Right lung (tissue), 5 donors: ENCODE data around the gene GPR173. TPM values are rescaled to one million over a fixed set of nuclear protein-coding genes. Genes with fewer than 3 reads are reported as not detected.

ENCODE experiments used
- DNase-seq, 2 donors: peaks; one replicate each; pipeline ENCODE4 v3.0.0-alpha.2; 2013
- polyA plus RNA-seq, 5 donors: library from polyadenylated mRNA; unstranded; fragments of 120-200 nt; gene quantifications; one replicate each; pipeline versions ENCODE4 v1.2.1 to v1.2.3, GENCODE V29; 2013; ENCODE audit warnings: inconsistent platforms in 1 of 5, low replicate concordance in 1 of 5; ENCODE audit not compliant: insufficient read length in 5 of 5, insufficient read depth in 1 of 5

Gene GPR173
- polyA plus RNA-seq, 5 donors = 11.9 to 18.1 (median 15.9) TPM

- DNase-seq = no peak
Observed at GRCh38 chrX:53065104-53065503, 16.5 kb downstream of the GPR173 start.

- DNase-seq = no peak
Observed at GRCh38 chrX:53071064-53071463, 22.5 kb downstream of the GPR173 start.

GRCh38 chrX:53071604-53072417, 23.2 kb downstream of the GPR173 start:
- DNase-seq = peak; percentile 57 to 68

DNA sequence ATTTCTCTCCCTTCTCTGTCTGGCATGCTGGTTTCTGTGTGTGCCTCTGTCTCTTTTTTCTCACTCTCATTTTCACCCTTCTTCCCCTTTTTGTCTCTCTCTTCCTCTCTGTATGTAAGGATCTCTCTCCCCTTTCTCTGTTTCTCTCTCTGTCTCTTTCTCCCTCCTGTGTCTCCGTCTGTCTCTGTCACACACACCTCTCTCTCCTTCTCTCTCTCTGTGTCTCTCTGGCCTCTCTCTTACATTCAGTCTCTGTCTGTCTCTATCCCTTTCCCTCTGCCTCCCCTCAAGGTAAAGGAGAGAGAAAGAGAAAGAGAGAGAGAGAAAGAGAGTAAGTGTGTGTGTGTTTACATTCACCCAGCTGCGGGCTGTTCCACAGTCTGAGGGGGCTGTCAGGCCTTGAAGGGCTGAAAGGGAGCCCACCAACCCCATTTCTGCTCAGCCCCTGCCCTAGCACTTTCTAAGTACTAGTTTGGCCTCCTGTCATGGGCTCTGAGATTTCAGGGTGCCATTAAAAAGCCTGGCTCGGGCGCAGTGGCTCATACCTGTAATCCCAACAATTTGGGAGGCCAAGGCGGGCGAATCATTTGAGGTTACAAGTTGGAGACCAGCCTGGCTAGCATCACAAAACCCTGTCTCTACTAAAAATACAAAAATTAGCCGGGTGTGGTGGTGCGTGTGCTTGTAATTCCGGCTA, 24.0 kb downstream of the GPR173 start:
- DNase-seq = no peak

- DNase-seq = no peak
Observed at GRCh38 chrX:53073115-53073586, 24.6 kb downstream of the GPR173 start.

DNA sequence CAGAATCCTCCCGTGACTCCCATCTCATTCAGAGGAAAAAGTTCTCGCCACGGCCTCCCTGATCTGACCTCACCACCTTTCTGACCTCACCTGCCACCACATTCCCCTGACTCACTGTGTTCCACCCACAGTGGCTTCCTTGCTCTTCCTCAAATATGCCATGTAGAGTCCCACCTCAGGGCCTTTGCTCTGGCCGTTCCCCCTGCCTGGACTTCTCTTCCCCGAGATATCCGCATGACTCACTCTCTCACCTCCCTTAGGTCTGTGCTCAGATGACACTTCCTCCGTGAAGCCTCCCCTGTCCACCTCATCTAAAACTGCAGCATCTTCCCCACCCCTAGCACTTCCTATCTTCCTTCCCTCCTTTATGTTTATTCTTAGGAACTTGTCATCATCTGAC, 26.4 kb downstream of the GPR173 start:
- DNase-seq = no peak

DNA sequence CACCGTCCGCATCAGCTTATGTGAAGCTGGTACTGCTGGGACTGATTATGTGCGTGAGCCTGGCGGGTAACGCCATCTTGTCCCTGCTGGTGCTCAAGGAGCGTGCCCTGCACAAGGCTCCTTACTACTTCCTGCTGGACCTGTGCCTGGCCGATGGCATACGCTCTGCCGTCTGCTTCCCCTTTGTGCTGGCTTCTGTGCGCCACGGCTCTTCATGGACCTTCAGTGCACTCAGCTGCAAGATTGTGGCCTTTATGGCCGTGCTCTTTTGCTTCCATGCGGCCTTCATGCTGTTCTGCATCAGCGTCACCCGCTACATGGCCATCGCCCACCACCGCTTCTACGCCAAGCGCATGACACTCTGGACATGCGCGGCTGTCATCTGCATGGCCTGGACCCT, 28.1 kb downstream of the GPR173 start:
- DNase-seq = no peak

- no peak for DNase-seq
Observed at GRCh38 chrX:53077207-53078197, 28.9 kb downstream of the GPR173 start.

GRCh38 chrX:53078943-53079342, 30.4 kb downstream of the GPR173 start:
- no peak for DNase-seq

GRCh38 chrX:53080628-53081580, 32.3 kb downstream of the GPR173 start:
- DNase-seq = no peak

DNA sequence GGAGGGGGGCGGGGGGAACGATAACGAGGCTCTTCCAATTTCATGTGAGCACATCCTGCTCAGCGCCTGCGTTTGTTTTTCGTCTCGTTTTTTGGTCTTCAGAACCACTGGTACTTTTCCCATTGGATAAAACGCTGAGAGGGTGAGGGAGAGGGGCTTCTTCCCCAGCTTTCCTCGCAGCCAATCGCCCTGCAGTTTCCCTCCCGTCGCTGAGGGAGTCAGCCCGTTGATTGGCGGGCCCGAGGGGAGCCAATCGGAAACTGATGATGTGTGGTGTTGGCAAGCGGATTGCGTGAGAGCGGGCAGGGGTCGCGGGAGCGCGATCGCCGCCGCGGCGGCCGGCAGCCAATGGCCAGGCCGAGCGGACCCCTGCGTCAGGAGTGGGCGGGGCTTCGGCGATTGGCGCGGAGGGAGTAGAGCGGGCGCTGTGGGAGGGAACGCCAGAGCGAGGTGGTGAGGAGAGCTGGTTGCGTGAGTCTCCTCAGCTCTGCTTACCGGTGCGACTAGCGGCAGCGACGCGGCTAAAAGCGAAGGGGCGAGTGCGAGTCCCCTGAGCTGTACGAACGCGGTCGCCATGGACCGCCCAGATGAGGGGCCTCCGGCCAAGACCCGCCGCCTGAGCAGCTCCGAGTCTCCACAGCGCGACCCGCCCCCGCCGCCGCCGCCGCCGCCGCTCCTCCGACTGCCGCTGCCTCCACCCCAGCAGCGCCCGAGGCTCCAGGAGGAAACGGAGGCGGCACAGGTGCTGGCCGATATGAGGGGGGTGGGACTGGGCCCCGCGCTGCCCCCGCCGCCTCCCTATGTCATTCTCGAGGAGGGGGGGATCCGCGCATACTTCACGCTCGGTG, 33.6 kb downstream of the GPR173 start, which contains the start of gene TSPYL2:
TSPYL2 (plus strand) TSS at position 443 of the 848 bp plus-strand sequence; CDS start at position 575, 132 bp downstream.
- DNase-seq = peak; percentile 95

- no peak for DNase-seq
Observed at GRCh38 chrX:53082773-53083616, 34.4 kb downstream of the GPR173 start.

DNA sequence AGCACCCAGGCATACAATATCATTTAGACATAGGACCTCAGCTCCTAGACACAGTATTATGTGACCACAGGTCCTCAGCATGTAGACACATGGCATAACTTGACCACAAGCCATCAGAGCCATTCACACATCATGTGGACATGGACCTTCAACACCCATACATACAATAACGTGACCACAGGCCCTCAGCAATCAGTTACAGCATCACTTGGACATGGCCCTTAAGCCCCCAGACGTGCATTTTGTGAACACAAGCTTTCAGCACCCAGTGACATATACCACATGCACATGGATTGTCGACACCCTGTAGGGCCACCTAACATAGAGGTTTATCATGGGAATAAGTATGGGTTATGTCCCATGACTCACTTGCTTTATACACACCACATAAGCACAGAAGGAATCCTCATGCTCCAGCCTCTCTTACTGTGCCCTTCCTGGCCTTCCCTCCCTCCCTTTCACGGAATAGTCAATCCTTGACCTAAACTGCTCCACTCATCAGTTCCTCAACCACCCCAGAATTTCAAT, 35.5 kb downstream of the GPR173 start:
- DNase-seq = no peak

DNA sequence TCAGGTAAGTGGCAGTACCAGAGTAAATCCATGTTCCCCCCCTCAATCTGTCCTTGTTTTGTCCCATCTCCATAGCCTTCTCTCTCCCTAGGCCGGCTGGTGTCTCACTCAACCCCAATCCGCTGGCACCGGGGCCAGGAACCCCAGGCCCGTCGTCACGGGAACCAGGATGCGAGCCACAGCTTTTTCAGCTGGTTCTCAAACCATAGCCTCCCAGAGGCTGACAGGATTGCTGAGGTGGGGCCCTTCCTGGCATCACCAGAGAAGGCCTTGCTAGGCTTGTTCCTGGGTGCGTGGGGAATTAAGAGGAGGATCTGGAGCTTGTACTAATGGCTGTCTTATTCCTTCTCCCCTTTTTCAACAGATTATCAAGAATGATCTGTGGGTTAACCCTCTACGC, 36.3 kb downstream of the GPR173 start:
- DNase-seq = no peak

GRCh38 chrX:53085661-53086229, 37.2 kb downstream of the GPR173 start:
- DNase-seq = no peak

DNA sequence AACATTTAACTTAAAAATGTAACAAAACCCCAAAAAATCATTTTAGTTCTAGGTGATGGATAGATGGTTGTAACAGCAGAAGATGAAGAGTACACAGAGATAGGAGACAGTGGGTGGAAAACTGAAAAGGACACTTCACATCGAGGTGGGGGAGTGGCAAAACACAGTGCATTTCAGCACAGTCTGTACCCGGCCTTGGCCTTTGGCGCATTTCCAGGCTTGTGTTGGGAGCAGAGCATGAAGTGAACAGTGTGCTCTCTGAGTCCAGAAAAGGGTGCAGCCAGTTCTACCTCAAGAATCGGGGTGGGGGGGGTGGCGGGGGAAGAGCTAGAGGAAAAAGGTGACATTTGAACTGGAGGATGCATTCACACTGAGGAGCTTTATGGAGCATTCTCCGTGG, 37.9 kb downstream of the GPR173 start:
- DNase-seq = no peak

DNA sequence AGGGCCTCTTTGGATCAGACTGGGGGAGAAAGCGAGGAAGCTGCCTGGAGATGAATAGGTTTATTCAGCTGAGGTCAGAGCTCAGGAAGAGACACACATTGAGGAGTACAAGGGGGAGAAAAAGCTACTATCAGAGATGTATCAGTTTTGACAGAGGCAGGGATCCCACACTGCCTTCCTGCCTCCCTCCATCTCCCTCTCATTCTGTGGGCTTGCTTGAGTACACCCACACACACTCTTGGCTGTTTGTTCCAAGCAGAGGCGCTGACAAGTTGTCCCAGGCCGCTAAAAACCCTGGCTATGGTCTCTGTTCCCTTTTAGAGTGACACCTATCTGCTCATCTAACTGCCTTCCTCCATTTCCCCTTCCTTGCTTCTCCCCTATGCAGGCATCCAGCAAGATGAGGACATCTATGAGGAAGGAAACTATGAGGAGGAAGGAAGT, 38.8 kb downstream of the GPR173 start:
- no peak for DNase-seq
